ENCODE data around the gene IL25.

IL25 gene

DNA sequence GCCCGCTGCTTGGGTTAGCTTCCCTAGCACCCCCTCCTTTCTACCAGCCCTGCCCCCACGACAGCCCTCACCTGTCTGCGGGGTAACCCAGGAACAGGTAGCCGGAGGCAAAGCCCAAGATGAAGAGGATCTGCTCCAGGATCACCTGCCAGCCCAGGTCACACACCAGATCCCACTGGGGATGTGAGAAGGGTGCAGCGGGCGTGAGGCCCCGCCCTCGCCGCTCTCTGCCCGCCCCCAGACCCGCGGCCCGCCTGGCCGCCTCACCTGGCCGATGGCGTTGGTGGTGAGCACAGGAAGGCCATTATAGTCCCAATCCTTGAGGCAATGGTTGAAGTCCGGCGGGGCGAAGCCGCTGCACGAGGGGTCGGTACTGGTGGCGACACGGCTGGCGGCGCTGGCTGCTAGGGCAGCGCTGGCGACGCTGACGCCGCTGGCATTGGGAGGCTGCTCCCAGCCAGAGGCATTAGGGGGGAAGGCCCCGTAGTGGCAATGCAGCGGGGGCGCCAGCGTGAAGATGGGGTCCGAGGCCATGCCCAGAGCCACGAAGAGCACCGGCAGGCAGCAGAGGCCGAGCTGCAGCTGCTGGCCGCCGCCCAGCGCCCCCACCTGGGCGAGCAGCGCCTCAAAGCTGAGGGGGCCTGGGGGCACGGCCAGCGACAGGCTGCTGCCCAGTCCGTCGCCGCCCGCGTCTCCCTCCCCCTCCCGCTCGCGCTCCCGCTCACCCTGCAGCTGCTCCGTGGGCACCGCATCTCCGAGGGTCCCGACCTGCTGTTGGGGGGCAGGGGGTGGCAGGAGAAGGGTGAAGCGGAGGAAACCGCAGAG lies 20.7 kb upstream of the IL25 start:
- H3K4me2 ChIP-seq (ENCODE audit: low read depth, low read length) = no peak overlapping the region
- no peak for DNase-seq
- no peaks in the 10 kb centered on the region for H3K79me2 ChIP-seq (ENCODE audit: low read length)
- no peak overlapping the region for H3K9ac ChIP-seq (ENCODE audit: low read length)
- H3F3A ChIP-seq (ENCODE audit: insufficient read depth, low read length) = no peaks in the 10 kb centered on the region
- no peaks in the 10 kb centered on the region for H3K36me3 ChIP-seq (replicated peaks; ENCODE audit: insufficient read depth, low read length)
- no peaks in the 10 kb centered on the region for H3K9me3 ChIP-seq (replicated peaks; ENCODE audit: insufficient read depth, low read length)
- no peaks in the 10 kb centered on the region for H3K4me1 ChIP-seq (ENCODE audit: low read length)
- no peak overlapping the region for H3K4me3 ChIP-seq (ENCODE audit: low read length)
- no peak overlapping the region for H2AFZ ChIP-seq (ENCODE audit: low read length)
- TF ChIP-seq EZH2 (optimal IDR thresholded peaks at IDR 0.05; ENCODE audit: low read depth, low read length) = no peak
- TF ChIP-seq, protein P1, sequence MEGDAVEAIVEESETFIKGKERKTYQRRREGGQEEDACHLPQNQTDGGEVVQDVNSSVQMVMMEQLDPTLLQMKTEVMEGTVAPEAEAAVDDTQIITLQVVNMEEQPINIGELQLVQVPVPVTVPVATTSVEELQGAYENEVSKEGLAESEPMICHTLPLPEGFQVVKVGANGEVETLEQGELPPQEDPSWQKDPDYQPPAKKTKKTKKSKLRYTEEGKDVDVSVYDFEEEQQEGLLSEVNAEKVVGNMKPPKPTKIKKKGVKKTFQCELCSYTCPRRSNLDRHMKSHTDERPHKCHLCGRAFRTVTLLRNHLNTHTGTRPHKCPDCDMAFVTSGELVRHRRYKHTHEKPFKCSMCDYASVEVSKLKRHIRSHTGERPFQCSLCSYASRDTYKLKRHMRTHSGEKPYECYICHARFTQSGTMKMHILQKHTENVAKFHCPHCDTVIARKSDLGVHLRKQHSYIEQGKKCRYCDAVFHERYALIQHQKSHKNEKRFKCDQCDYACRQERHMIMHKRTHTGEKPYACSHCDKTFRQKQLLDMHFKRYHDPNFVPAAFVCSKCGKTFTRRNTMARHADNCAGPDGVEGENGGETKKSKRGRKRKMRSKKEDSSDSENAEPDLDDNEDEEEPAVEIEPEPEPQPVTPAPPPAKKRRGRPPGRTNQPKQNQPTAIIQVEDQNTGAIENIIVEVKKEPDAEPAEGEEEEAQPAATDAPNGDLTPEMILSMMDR (IDR thresholded peaks at IDR 0.05; ENCODE audit: low read length) = no peak
- TF ChIP-seq EZH2phosphoT487 (IDR thresholded peaks at IDR 0.05; ENCODE audit: low read length) = no peak
- no peaks in the 10 kb centered on the region for H3K9me2 ChIP-seq (replicated peaks; ENCODE audit: insufficient read depth, low read length)
- H3K27me3 ChIP-seq (replicated peaks; ENCODE audit: insufficient read depth, low read length) = peaks cover 5% of the 10 kb centered on the region
- H3K27ac ChIP-seq (ENCODE audit: low read length) = no peak overlapping the region
- H4K20me1 ChIP-seq (ENCODE audit: insufficient read depth, low read length) = no peaks in the 10 kb centered on the region

DNA sequence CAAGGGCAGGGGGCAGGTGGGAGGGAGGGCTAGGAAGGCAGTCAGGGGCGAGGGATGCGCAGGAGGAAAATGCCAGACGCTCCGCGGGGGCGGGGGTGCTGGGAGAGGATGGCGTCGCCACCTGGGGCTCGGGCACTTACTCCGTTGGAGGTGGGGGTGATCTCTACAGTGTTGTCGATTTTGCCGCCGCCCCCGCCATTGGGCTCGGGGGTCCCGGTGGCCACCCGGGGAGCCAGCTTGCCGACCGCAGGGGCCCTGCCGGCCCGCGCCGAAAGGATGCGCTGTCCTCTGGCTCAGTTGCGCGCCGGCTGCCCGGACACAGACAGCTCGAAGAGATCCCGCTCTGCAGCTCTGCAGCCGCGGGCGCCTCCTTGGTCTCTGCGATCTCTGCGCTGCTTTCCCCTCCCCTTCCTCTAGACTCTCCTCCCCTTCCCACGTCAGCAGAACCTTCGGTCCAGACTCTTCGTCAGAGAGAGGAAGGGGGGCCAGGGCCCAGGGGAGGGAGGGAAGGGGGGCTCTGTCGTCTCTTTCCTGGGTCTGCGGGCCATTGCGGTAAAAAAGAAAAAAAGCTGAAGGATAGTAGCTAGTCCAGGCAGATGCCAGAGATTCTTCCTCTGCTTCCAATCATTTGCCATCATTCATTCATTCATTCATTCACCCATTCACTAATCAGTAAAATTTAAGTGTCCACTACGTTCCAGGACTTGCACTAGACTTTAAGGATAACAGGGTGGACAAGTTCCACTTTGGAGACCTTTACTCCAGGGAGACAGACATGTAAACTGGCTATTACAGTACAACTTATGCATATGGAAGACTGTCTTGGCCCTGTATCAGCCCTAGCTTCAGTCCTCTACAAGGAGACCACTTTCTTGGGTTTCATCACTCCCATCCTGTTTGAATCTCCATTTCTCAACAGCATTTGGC lies 19.8 kb upstream of the IL25 start, which contains the start of gene SLC22A17:
Gene SLC22A17 (minus strand): TSS at position 382 of the 927 bp plus-strand sequence.
- TF ChIP-seq EZH2 (optimal IDR thresholded peaks at IDR 0.05; ENCODE audit: low read depth, low read length) (no peak), EZH2phosphoT487 (IDR thresholded peaks at IDR 0.05; ENCODE audit: low read length) (no peak)
- TF ChIP-seq, protein P1 (IDR thresholded peaks at IDR 0.05; ENCODE audit: low read length) = no peak
- H3F3A ChIP-seq (ENCODE audit: insufficient read depth, low read length) = no peaks in the 10 kb centered on the region
- no peaks in the 10 kb centered on the region for H3K36me3 ChIP-seq (replicated peaks; ENCODE audit: insufficient read depth, low read length)
- no peaks in the 10 kb centered on the region for H4K20me1 ChIP-seq (ENCODE audit: insufficient read depth, low read length)
- no peaks in the 10 kb centered on the region for H3K9me2 ChIP-seq (replicated peaks; ENCODE audit: insufficient read depth, low read length)
- no peak within 1 kb of the TSS for H3K4me2 ChIP-seq (ENCODE audit: low read depth, low read length)
- no peaks in the 10 kb centered on the region for H3K9me3 ChIP-seq (replicated peaks; ENCODE audit: insufficient read depth, low read length)
- H3K27me3 ChIP-seq (replicated peaks; ENCODE audit: insufficient read depth, low read length) = peaks cover 5% of the 10 kb centered on the region
- H3K79me2 ChIP-seq (ENCODE audit: low read length) = no peaks in the 10 kb centered on the region
- DNase-seq = no peak
- no peak within 1 kb of the TSS for H3K9ac ChIP-seq (ENCODE audit: low read length)
- H3K4me1 ChIP-seq (ENCODE audit: low read length) = no peaks in the 10 kb centered on the region
- H2AFZ ChIP-seq (ENCODE audit: low read length) = no peak within 1 kb of the TSS
- no peak within 1 kb of the TSS for H3K4me3 ChIP-seq (ENCODE audit: low read length)
- no peak within 1 kb of the TSS for H3K27ac ChIP-seq (ENCODE audit: low read length)

DNA sequence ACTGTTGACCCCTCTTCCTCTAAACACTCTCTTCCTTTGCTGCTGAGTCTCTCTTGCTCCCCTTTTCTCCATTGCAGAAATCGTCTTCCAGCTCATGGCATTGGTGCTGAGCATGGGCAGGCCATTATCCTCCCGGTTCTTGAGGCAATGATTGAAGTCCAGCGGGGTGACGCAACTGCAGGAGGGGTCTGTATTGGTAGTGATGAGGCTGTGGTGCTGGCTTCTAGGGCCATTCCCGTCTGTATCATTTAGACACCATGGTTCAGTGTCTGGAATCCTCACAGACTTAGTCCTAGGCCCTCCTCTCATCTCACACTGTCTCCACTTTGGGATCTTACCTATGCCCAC lies 19.2 kb upstream of the IL25 start:
- no peaks in the 10 kb centered on the region for H3F3A ChIP-seq (ENCODE audit: insufficient read depth, low read length)
- peaks cover 5% of the 10 kb centered on the region for H3K27me3 ChIP-seq (replicated peaks; ENCODE audit: insufficient read depth, low read length)
- H3K27ac ChIP-seq (ENCODE audit: low read length) = no peak overlapping the region
- H3K4me1 ChIP-seq (ENCODE audit: low read length) = no peaks in the 10 kb centered on the region
- no peaks in the 10 kb centered on the region for H3K9me2 ChIP-seq (replicated peaks; ENCODE audit: insufficient read depth, low read length)
- H3K79me2 ChIP-seq (ENCODE audit: low read length) = no peaks in the 10 kb centered on the region
- no peak for DNase-seq
- no peaks in the 10 kb centered on the region for H4K20me1 ChIP-seq (ENCODE audit: insufficient read depth, low read length)
- H3K36me3 ChIP-seq (replicated peaks; ENCODE audit: insufficient read depth, low read length) = no peaks in the 10 kb centered on the region
- H3K4me2 ChIP-seq (ENCODE audit: low read depth, low read length) = no peak overlapping the region
- no peak overlapping the region for H3K9ac ChIP-seq (ENCODE audit: low read length)
- TF ChIP-seq, protein P1 (IDR thresholded peaks at IDR 0.05; ENCODE audit: low read length) = no peak
- TF ChIP-seq EZH2phosphoT487 (IDR thresholded peaks at IDR 0.05; ENCODE audit: low read length) (no peak), EZH2 (optimal IDR thresholded peaks at IDR 0.05; ENCODE audit: low read depth, low read length) (no peak)
- H2AFZ ChIP-seq (ENCODE audit: low read length) = no peak overlapping the region
- H3K4me3 ChIP-seq (ENCODE audit: low read length) = no peak overlapping the region
- no peaks in the 10 kb centered on the region for H3K9me3 ChIP-seq (replicated peaks; ENCODE audit: insufficient read depth, low read length)

All from MM.1S (cell line).